Uterus (tissue), 2 donors: ENCODE results near the gene TAMALIN.

Source experiments
- POLR2A ChIP-seq, 2 donors: fragments of 450-650 bp; IDR thresholded peaks; one replicate each; pipeline ENCODE4 v1.6.1; 2016; ENCODE audit warnings: antibody characterized with exemption in 2 of 2, mild to moderate bottlenecking in 1 of 2, moderate library complexity in 1 of 2
- TF ChIP-seq, protein P1 (sequence below), 4 experiments: fragments of 200-600 bp in 2 of 4; fragments of 450-650 bp in 2 of 4; sonication (generic) in 2 of 4; IDR thresholded peaks; one replicate each; pipeline ENCODE4 v1.5.1; 2016 to 2019; ENCODE audit warnings: antibody characterized with exemption in 4 of 4, mild to moderate bottlenecking in 2 of 4, moderate library complexity in 1 of 4

DNA sequence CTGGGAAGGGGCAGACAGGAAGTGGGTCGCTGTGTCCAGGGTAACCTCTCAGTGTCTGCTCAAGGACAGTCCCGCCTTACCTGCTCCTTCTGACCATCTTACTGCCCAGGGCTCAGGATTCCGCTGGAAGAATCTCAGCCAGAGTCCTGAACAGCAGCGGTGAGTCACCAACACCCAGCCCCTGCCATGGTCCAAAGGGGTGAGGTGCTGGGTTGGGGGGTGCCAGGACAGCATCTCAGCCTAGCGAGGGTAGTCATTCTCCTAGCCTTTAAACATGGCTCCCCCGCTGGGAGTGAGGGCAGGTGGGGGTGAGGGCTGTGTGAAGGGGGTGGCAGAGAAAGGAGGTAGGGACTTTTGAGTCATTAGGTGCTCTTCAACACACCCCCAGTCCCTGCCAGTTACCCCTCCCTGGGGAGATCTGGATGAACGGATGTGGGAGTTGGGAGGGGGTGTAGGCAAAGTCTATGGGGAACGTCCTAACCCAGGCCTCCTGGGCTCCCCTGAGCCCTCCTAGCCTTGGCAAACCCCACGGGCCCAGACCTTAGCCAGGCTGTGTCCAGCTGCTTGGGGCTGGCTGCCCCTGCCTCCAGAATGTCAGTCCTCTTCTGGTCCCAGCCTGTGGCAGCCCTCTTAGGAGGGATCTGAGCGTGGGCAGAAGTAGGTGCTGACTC lies 2.5 kb downstream of the TAMALIN start:
- TF ChIP-seq, protein P1, sequence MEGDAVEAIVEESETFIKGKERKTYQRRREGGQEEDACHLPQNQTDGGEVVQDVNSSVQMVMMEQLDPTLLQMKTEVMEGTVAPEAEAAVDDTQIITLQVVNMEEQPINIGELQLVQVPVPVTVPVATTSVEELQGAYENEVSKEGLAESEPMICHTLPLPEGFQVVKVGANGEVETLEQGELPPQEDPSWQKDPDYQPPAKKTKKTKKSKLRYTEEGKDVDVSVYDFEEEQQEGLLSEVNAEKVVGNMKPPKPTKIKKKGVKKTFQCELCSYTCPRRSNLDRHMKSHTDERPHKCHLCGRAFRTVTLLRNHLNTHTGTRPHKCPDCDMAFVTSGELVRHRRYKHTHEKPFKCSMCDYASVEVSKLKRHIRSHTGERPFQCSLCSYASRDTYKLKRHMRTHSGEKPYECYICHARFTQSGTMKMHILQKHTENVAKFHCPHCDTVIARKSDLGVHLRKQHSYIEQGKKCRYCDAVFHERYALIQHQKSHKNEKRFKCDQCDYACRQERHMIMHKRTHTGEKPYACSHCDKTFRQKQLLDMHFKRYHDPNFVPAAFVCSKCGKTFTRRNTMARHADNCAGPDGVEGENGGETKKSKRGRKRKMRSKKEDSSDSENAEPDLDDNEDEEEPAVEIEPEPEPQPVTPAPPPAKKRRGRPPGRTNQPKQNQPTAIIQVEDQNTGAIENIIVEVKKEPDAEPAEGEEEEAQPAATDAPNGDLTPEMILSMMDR (IDR thresholded peaks at IDR 0.05) = no peak
- no peak for TF ChIP-seq POLR2A (IDR thresholded peaks at IDR 0.05)
